Peyer's patch (tissue), 4 donors: ENCODE data around the gene TOX2.

Experiments used
- POLR2A ChIP-seq, 2 donors: fragments of 450-650 bp; IDR thresholded peaks; one replicate each; pipeline ENCODE4 v1.5.1; 2017; ENCODE audit warnings: antibody characterized with exemption in 2 of 2, mild to moderate bottlenecking in 2 of 2, moderate library complexity in 2 of 2
- TF ChIP-seq, protein P1 (sequence below), 6 experiments: fragments of 450-650 bp in 4 of 6; fragments of 200-600 bp in 2 of 6; sonication (generic) in 1 of 6; IDR thresholded peaks; one replicate each; pipeline ENCODE4 v1.5.1; 2017 to 2019; ENCODE audit warnings: antibody characterized with exemption in 6 of 6, mild to moderate bottlenecking in 3 of 6, moderate library complexity in 1 of 6

DNA sequence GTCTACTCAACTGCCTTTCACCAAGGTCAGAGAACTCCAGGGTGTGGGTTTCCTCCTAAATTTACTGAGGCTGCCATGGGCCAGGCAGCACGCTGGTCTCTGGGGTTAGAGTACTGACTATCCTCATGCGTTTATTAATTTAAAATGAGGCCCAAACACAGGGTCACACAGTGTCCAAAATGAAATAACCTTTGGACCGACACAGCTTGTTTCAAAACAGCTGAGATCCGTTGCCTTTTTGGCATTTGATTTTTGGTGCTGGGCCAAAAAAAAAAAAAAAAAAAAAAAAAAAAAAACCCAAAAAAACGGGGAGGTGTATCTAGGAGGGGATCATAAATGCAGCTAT lies 14.6 kb upstream of the TOX2 start:
- TF ChIP-seq, protein P1, sequence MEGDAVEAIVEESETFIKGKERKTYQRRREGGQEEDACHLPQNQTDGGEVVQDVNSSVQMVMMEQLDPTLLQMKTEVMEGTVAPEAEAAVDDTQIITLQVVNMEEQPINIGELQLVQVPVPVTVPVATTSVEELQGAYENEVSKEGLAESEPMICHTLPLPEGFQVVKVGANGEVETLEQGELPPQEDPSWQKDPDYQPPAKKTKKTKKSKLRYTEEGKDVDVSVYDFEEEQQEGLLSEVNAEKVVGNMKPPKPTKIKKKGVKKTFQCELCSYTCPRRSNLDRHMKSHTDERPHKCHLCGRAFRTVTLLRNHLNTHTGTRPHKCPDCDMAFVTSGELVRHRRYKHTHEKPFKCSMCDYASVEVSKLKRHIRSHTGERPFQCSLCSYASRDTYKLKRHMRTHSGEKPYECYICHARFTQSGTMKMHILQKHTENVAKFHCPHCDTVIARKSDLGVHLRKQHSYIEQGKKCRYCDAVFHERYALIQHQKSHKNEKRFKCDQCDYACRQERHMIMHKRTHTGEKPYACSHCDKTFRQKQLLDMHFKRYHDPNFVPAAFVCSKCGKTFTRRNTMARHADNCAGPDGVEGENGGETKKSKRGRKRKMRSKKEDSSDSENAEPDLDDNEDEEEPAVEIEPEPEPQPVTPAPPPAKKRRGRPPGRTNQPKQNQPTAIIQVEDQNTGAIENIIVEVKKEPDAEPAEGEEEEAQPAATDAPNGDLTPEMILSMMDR (IDR thresholded peaks at IDR 0.05): no peak
- no peak for TF ChIP-seq POLR2A (IDR thresholded peaks at IDR 0.05)
